Cardiac fibroblast (primary cell): Measurements from ENCODE around the gene SLC22A17.
"Not testable (repeated sequence)": the region's sequence is repeated elsewhere in the genome, so short reads cannot be mapped to it uniquely, and the experiment has no call there.

ENCODE experiments used
- DNase-seq, 2 donors: peaks; one replicate each; pipeline versions ENCODE4 v3.0.0 to v3.0.0-alpha.2; 2010; ENCODE audit warnings: low read depth in 2 of 2
- H3K4me3 ChIP-seq, 2 donors: replicated peaks in 1 of 2; 1 replicate in 1 of 2; 2 replicates in 1 of 2; pipeline ENCODE4 v1.5.1; 2011; ENCODE audit warnings: low read depth in 2 of 2, low read length in 2 of 2, mild to moderate bottlenecking in 2 of 2, moderate library complexity in 1 of 2
- TF ChIP-seq, protein P1 (sequence below): IDR thresholded peaks from one replicate; pipeline ENCODE4 v1.5.1; 2011; ENCODE audit warnings: low read depth, mild to moderate bottlenecking, low read length, inconsistent platforms

SLC22A17 gene

GRCh38 chr14:23396126-23396525 is 43.4 kb upstream of the SLC22A17 start:
- TF ChIP-seq, protein P1, sequence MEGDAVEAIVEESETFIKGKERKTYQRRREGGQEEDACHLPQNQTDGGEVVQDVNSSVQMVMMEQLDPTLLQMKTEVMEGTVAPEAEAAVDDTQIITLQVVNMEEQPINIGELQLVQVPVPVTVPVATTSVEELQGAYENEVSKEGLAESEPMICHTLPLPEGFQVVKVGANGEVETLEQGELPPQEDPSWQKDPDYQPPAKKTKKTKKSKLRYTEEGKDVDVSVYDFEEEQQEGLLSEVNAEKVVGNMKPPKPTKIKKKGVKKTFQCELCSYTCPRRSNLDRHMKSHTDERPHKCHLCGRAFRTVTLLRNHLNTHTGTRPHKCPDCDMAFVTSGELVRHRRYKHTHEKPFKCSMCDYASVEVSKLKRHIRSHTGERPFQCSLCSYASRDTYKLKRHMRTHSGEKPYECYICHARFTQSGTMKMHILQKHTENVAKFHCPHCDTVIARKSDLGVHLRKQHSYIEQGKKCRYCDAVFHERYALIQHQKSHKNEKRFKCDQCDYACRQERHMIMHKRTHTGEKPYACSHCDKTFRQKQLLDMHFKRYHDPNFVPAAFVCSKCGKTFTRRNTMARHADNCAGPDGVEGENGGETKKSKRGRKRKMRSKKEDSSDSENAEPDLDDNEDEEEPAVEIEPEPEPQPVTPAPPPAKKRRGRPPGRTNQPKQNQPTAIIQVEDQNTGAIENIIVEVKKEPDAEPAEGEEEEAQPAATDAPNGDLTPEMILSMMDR, result no peak
- DNase-seq, result no peak
- no peak overlapping the region for H3K4me3 ChIP-seq

GRCh38 chr14:23392613-23393012 is 39.9 kb upstream of the SLC22A17 start:
- DNase-seq, result no peak

GRCh38 chr14:23389871-23390270 is 37.2 kb upstream of the SLC22A17 start:
- not testable (repeated sequence) for H3K4me3 ChIP-seq, DNase-seq

More at GRCh38 chr14:23392613-23393012, 39.9 kb upstream of the SLC22A17 start:
- TF ChIP-seq, protein P1, result no peak
- H3K4me3 ChIP-seq, result no peak overlapping the region

- no peak for DNase-seq
- H3K4me3 ChIP-seq, result no peak overlapping the region
- TF ChIP-seq, protein P1, result no peak
Observed at GRCh38 chr14:23389396-23389795, 36.7 kb upstream of the SLC22A17 start.

DNA sequence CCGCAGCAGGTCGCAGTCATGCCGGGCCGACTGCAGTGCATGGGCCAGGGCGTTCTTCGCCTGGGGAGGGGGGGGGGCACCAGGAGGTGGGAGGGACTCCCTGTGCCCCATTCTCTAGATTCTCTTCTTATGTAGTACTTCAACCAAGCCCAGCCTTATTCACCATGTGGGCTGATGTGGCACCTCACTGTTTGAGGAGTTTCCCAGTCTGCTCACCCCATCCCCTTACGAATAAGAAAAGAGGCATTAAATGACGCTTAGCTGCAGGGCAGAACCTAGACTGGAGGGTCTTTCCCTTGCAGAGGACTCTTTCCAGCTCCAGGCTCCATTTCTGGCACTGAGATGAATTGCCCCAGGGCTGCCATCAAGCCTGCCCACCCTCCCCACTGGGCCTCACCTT is 36.3 kb upstream of the SLC22A17 start:
- TF ChIP-seq, protein P1, result no peak
- no peak for DNase-seq
- no peak overlapping the region for H3K4me3 ChIP-seq

GRCh38 chr14:23387916-23388882 is 35.5 kb upstream of the SLC22A17 start:
- DNase-seq, result no peak
- no peak overlapping the region for H3K4me3 ChIP-seq
- TF ChIP-seq, protein P1, result no peak

DNA sequence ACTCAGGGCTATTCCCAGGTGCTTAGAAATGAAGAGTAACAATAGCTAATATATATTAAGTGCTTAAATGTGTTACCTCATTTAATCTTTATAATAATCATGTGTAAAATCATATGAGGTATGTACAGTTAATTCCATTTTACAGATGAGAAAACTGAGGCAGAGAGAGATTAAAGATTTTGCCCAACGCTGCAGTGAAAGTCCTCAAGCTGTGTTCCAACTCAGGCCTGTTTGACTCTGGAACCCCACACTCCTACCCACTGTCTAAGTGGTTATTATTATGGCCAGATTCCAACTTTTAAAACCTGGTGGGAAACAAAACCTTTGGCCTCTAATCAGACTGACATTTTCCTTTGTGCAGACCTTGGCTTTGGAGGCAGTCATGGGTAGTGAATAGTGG is 34.3 kb upstream of the SLC22A17 start:
- DNase-seq, result no peak
- H3K4me3 ChIP-seq, result no peak overlapping the region
- TF ChIP-seq, protein P1, result no peak

DNA sequence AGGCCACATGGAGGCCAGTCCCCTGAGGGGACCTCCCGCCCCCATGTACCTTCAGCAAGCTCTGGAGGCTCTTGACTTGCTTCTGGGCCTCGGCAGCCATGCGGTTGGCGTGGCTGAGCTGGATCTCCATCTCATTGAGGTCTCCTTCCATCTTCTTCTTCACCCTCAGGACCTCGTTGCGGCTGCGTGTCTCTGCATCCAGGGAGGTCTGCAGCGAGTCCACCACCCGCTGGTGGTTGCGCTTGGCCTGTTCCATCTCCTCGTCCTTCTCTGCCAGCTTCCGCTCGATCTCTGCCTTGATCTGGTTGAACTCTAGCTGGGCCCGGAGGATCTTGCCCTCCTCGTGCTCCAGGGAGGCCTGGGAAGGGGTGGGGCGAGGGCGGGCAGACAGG is 33.6 kb upstream of the SLC22A17 start:
- not testable (repeated sequence) for DNase-seq, H3K4me3 ChIP-seq
